Heart left ventricle (tissue), 13 donors: ENCODE measurements around the gene SLC6A18.

Experiments
- CTCF ChIP-seq, 12 donors: fragments of 200-600 bp; sonication (generic) in 4 of 12; IDR thresholded peaks; one replicate each; pipeline versions ENCODE4 v1.5.0 to v1.8.0; 2018 to 2022; ENCODE audit warnings: antibody characterized with exemption in 12 of 12, mild to moderate bottlenecking in 5 of 12
- POLR2A ChIP-seq, 2 donors: fragments of 450-650 bp; IDR thresholded peaks; one replicate each; pipeline ENCODE4 v1.6.1; 2017; ENCODE audit warnings: antibody characterized with exemption in 2 of 2, mild to moderate bottlenecking in 2 of 2, moderate library complexity in 2 of 2
- donor health status: ischemic (EF 13 %, LVEDD 7.1; RV severe dilation, severe dysfunction).
- donor health status: DM: no; HTN: yes; CAD: no.
- donor health status: DM: no; HTN: no; CAD: no.
- donor health status: ischemic (EF 25% LVEDD 6.9; RV normal size, moderate dysfunction).
- donor health status: ischemic (EF 25% LVEDD 5.7; RV mildly dilated, moderate dysfunction).
- donor health status: ischemic (EF 35%, LVEDD 5.7; RV mildly dilated, moderate dysfunction).
- donor health status: nonischemic (EF 11% LVEDD 7.7; RV severe dilation, severe dysfunction).
- donor health status: DM: yes; HTN: yes; CAD: no.
- donor health status: PGD.
- donor health status: ischemic (EF 29% LVEDD 5.4; RV normal size, mild dysfunction).
- donor health status: nonischemic (EF 23%, LVEDD 6.1; RV moderate dilation, normal function).

GRCh38 chr5:1246711-1247431, 21.7 kb downstream of the SLC6A18 start:
- TF ChIP-seq CTCF (IDR thresholded peaks at IDR 0.05) (no peak), POLR2A (IDR thresholded peaks at IDR 0.05) (no peak)
